ENCODE measurements around the gene DDX31. TPM values are rescaled to one million over a fixed set of nuclear protein-coding genes. Genes with fewer than 3 reads are reported as not detected.

Gene DDX31
- total RNA-seq, 1 experiment from 2014 or later: 28.4 TPM

GRCh38 chr9:132638240-132638639, 31.5 kb downstream of the DDX31 start:
- H3K27ac ChIP-seq (ENCODE audit: insufficient read length, low read depth, low read length): no peak overlapping the region
- no peaks in the 10 kb centered on the region for H3K4me1 ChIP-seq (ENCODE audit: insufficient read depth, low read length)
- H2BK5ac ChIP-seq (ENCODE audit: insufficient read length, low read length): no peak overlapping the region
- H3K14ac ChIP-seq (ENCODE audit: insufficient read depth, low read length): no peak overlapping the region
- DNase-seq: no peak
- no peak overlapping the region for H2AFZ ChIP-seq (ENCODE audit: low read length)
- H2AK5ac ChIP-seq (ENCODE audit: insufficient read length, low read length): no peak overlapping the region
- no peak overlapping the region for H4K8ac ChIP-seq (replicated peaks; ENCODE audit: insufficient read length, low read depth, low read length)
- no peak overlapping the region for H3K56ac ChIP-seq (ENCODE audit: insufficient read length, low read depth, low read length)
- no peaks in the 10 kb centered on the region for H3K27me3 ChIP-seq (ENCODE audit: insufficient read depth, low read length)
- Mint-ChIP-seq H3K27me3 (ENCODE audit: low read depth) (no peaks in the 10 kb centered on the region), H3K36me3 (ENCODE audit: insufficient read depth in 1 of 3, low read depth in 3 of 3) (peaks cover 9 to 46% (median 13%) of the 10 kb centered on the region in 3 experiments; a peak in 6 of 7 replicates), H3K27ac (no peak overlapping the region), H3K4me3 (no peak overlapping the region), H3K4me1 (no peaks in the 10 kb centered on the region), H3K9me3 (no peaks in the 10 kb centered on the region)
- H3K9ac ChIP-seq (ENCODE audit: extremely low read depth, insufficient read length, low read length): no peak overlapping the region
- no peak overlapping the region for H3K18ac ChIP-seq (ENCODE audit: insufficient read length, low read depth, low read length)
- H3K4me2 ChIP-seq (ENCODE audit: insufficient read depth, insufficient read length, low read length): no peak overlapping the region
- no peaks in the 10 kb centered on the region for H3K79me1 ChIP-seq (ENCODE audit: insufficient read depth, low read depth, low read length, poor library complexity, severe bottlenecking)
- H3K23ac ChIP-seq (ENCODE audit: insufficient read length, low read depth, low read length): no peak overlapping the region
- H4K5ac ChIP-seq (ENCODE audit: insufficient read length, low read depth, low read length): no peak overlapping the region
- no peaks in the 10 kb centered on the region for H4K20me1 ChIP-seq (ENCODE audit: control insufficient read depth, insufficient read depth, insufficient read length)
- H2BK20ac ChIP-seq (ENCODE audit: low read depth, low read length, poor library complexity, severe bottlenecking): no peak overlapping the region
- no CpG with 5 or more reads among the region's 5 CpGs for WGBS (ENCODE audit: extremely low coverage, insufficient read length, low lambda C conversion rate)
- no peak overlapping the region for H2BK12ac ChIP-seq (ENCODE audit: insufficient read length, low read depth, low read length)
- no peak for TF ChIP-seq CTCF (conservative IDR thresholded peaks at IDR 0.05)
- no peaks in the 10 kb centered on the region for H3K9me3 ChIP-seq (ENCODE audit: control insufficient read depth, low read depth, low read length)
- H2BK15ac ChIP-seq (ENCODE audit: low read depth, low read length): no peak overlapping the region
- H2BK120ac ChIP-seq (ENCODE audit: low read depth, low read length, poor library complexity, severe bottlenecking): no peak overlapping the region
- no peak overlapping the region for H3T11ph ChIP-seq (ENCODE audit: low read length)
- no peak overlapping the region for H3K4ac ChIP-seq (ENCODE audit: low read depth, low read length)
- H4K91ac ChIP-seq (ENCODE audit: insufficient read length, low read depth, low read length): no peak overlapping the region
- H3K23me2 ChIP-seq (ENCODE audit: insufficient read length, low read depth, low read length, poor library complexity, severe bottlenecking): no peaks in the 10 kb centered on the region
- peaks cover 2% of the 10 kb centered on the region; the same call in 1 of the 2 replicates for H3K79me2 ChIP-seq (ENCODE audit: insufficient read depth, low read length)
